ENCODE data around the gene HAUS3. TPM values are rescaled to one million over a fixed set of nuclear protein-coding genes. Genes with fewer than 3 reads are reported as not detected.

Gene HAUS3
- total and polyA plus RNA-seq, 2 of the 8 experiments (the other 6 are each of a cell fraction or from before 2014, with no cell fraction given): 3.2 to 14.8 TPM

DNA sequence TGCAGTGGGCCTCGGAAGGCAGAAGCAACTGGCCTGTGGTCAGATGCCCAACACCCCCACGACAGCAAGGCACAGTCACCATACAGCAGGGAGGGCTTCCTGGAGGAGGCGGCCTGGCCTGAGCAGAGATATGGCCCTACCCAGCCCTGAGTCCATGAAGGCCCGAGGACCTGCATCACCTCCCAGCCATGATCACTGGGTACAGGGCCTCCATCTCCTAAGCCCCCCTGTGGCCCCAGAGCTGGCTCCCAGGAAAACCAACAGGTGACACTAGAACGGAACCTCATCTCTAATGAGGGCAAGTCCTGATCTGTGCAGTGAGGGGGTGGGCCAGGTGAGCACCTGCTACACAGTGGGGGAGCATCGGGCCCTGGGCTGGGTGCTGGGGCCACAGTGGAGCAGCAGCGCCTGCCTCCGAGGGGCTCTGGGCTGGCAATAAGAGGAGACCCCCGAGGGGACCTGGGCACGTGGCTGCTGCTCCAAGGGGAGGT is 46.2 kb upstream of the HAUS3 start (continued):
- no peak for TF ChIP-seq CBX8 (IDR thresholded peaks at IDR 0.05; ENCODE audit: borderline replicate concordance, low read depth, low read length)
